K562 (cell line): ENCODE data around the gene CACTIN. TPM values are rescaled to one million over a fixed set of nuclear protein-coding genes. Genes with fewer than 3 reads are reported as not detected.

ENCODE experiments used
- ATAC-seq: fragments of 200-7000 bp; cut with Tn5 transposase; 3 replicates; pipeline ENCODE4 v1.9.1; 2020; ENCODE audit warnings: moderate library complexity
- BruUV-seq: library from RNA; stranded (reverse); fragments of 400-500 nt; replicated peaks from 2 replicates; lab custom pipeline; 2021; lab: Mats Ljungman, UMichigan
- CTCF ChIA-PET: fragments of 300-600 bp; formaldehyde crosslinking; extraction: SDS; loops from one replicate; lab custom pipeline; 2021; ENCODE audit warnings: low intra/inter-chr PET ratio; lab: Yijun Ruan, JAX
- POLR2A ChIA-PET: fragments of 300-600, 350-650 bp; sonication (Branson Sonifier 250); formaldehyde crosslinking; extraction: SDS; loops from one replicate; lab custom pipeline; 2021; ENCODE audit warnings: antibody characterized with exemption, inconsistent platforms; lab: Yijun Ruan, JAX
- DNase-seq, 4 experiments: peaks; one replicate each; pipeline versions ENCODE4 v3.0.0 to v3.0.0-alpha.2; 2011 to 2018; ENCODE audit warnings: low spot score in 3 of 4, mixed read lengths in 3 of 4; ENCODE audit errors: extremely low read depth in 1 of 4
- FAIRE-seq: peaks from 2 replicates; lab custom pipeline; 2011; peaks lifted over from hg19 to GRCh38; lab: Jason Lieb, UNC
- H2AFZ ChIP-seq: 2 replicates; pipeline ENCODE4 v1.6.0; 2011; ENCODE audit warnings: low read depth, low read length, control low read depth, inconsistent platforms
- H3K27ac ChIP-seq: fragments of 200-600 bp; 3 replicates; pipeline ENCODE4 v1.8.0; 2011; ENCODE audit warnings: low read depth, mild to moderate bottlenecking, control low read depth, inconsistent platforms, low read length, moderate library complexity, mixed read lengths; ENCODE audit errors: extremely low read depth
- H3K27me3 ChIP-seq, 2 experiments: fragments of 300-600 bp in 1 of 2; 2 replicates in 1 of 2; 3 replicates in 1 of 2; pipeline versions ENCODE4 v1.6.0 to v1.8.0; 2011; ENCODE audit warnings: inconsistent platforms in 2 of 2, low read length in 2 of 2, mild to moderate bottlenecking in 1 of 2, mixed read lengths in 1 of 2, moderate library complexity in 1 of 2; ENCODE audit not compliant: control insufficient read depth in 2 of 2, insufficient read depth in 2 of 2
- H3K36me3 ChIP-seq: fragments of 300-600 bp; 3 replicates; pipeline ENCODE4 v1.8.0; 2011; ENCODE audit warnings: mild to moderate bottlenecking, low read length, inconsistent platforms; ENCODE audit not compliant: control insufficient read depth, insufficient read depth
- H3K4me1 ChIP-seq, 2 experiments: fragments of 200-600 bp in 1 of 2; replicated peaks in 1 of 2; 2 replicates in 1 of 2; 3 replicates in 1 of 2; pipeline versions ENCODE4 v1.5.1 to v1.8.0; 2011; ENCODE audit warnings: inconsistent platforms in 2 of 2, low read length in 2 of 2, mild to moderate bottlenecking in 1 of 2, mixed read lengths in 1 of 2, moderate library complexity in 1 of 2; ENCODE audit not compliant: control insufficient read depth in 2 of 2, insufficient read depth in 2 of 2
- H3K4me2 ChIP-seq: 2 replicates; pipeline ENCODE4 v1.6.1; 2011; ENCODE audit warnings: low read length, control low read depth, inconsistent platforms, mixed read lengths; ENCODE audit not compliant: insufficient read depth
- H3K4me3 ChIP-seq: fragments of 200-600 bp; sonication (generic), shearing (Covaris generic); 2 replicates; pipeline ENCODE4 v1.5.1; 2016; ENCODE audit warnings: control low read depth, inconsistent platforms
- H3K79me2 ChIP-seq: fragments of 200-600 bp; 3 replicates; pipeline ENCODE4 v1.8.0; 2011; ENCODE audit warnings: low read length, inconsistent platforms; ENCODE audit not compliant: control insufficient read depth, insufficient read depth
- H3K9ac ChIP-seq, 2 experiments: 2 replicates each; pipeline versions ENCODE4 v1.6.0 to v1.6.1; 2011; ENCODE audit warnings: low read depth in 2 of 2, low read length in 2 of 2, control low read depth in 1 of 2, inconsistent platforms in 1 of 2, mild to moderate bottlenecking in 1 of 2, mixed read lengths in 1 of 2; ENCODE audit not compliant: insufficient read depth in 1 of 2
- H3K9me1 ChIP-seq: one replicate; pipeline ENCODE4 v1.6.0; 2011; ENCODE audit warnings: inconsistent platforms, mild to moderate bottlenecking, low read length, moderate library complexity; ENCODE audit not compliant: control insufficient read depth, insufficient read depth
- H3K9me3 ChIP-seq: replicated peaks from 2 replicates; pipeline ENCODE4 v1.5.1; 2011; ENCODE audit warnings: low read depth, low read length, inconsistent platforms; ENCODE audit not compliant: control insufficient read depth, insufficient read depth
- H4K20me1 ChIP-seq: replicated peaks from 2 replicates; pipeline ENCODE4 v1.6.1; 2011; ENCODE audit warnings: low read length, inconsistent platforms, mixed read lengths; ENCODE audit not compliant: control insufficient read depth, insufficient read depth
- CBFA2T3 ChIP-seq: fragments of 450-650 bp; IDR thresholded peaks from 2 replicates; pipeline ENCODE4 v1.6.1; 2017
- PTBP1 ChIP-seq: fragments of 200-400 bp; formaldehyde crosslinking; IDR thresholded peaks from 2 replicates; pipeline ENCODE4 v1.6.1; 2017; ENCODE audit warnings: low read depth, low read length
- PTRF ChIP-seq: fragments of 450-650 bp; IDR thresholded peaks from 2 replicates; pipeline ENCODE4 v1.6.1; 2016; ENCODE audit warnings: mild to moderate bottlenecking, missing genetic modification characterization, missing compliant biosample characterization
- RNF219 ChIP-seq: fragments of 250-450 bp; sonication (Bioruptor Pico); IDR thresholded peaks from 2 replicates; pipeline ENCODE4 v1.5.0; 2022; ENCODE audit warnings: mild to moderate bottlenecking
- TCF7L2 ChIP-seq: fragments of 150-350 bp; IDR thresholded peaks from 2 replicates; pipeline ENCODE4 v1.6.1; 2016; ENCODE audit warnings: low read depth, mild to moderate bottlenecking, low read length, moderate library complexity
- ZBTB11 ChIP-seq, 3 experiments: fragments of 200-800 bp in 1 of 3; fragments of 250-450 bp in 1 of 3; fragments of 450-650 bp in 1 of 3; sonication (Bioruptor Pico) in 1 of 3; sonication (Bioruptor generic) in 1 of 3; formaldehyde crosslinking in 1 of 3; IDR thresholded peaks; 2 replicates each; pipeline versions ENCODE4 v1.6.1 to v1.8.0; 2016 to 2022; ENCODE audit warnings: mild to moderate bottlenecking in 2 of 3, missing genetic modification characterization in 2 of 3, missing compliant biosample characterization in 1 of 3, moderate library complexity in 1 of 3
- ZBTB33 ChIP-seq: sonication (generic); formaldehyde crosslinking; IDR thresholded peaks from 2 replicates; pipeline ENCODE4 v1.8.1; 2023; ENCODE audit warnings: mild to moderate bottlenecking, missing genetic modification reagents
- ZBTB7A ChIP-seq: IDR thresholded peaks from 2 replicates; pipeline ENCODE4 v1.6.1; 2011; ENCODE audit warnings: low read depth, mild to moderate bottlenecking, low read length, moderate library complexity, borderline replicate concordance; ENCODE audit not compliant: control insufficient read depth
- ZNF639 ChIP-seq, 2 experiments: fragments of 200-800 bp in 1 of 2; sonication (Bioruptor generic) in 1 of 2; sonication (generic) in 1 of 2; formaldehyde crosslinking in 1 of 2; IDR thresholded peaks in 1 of 2; conservative IDR thresholded peaks in 1 of 2; 2 replicates each; pipeline versions ENCODE4 v1.5.0 to v1.6.1; 2016 to 2020; ENCODE audit warnings: missing compliant biosample characterization in 1 of 2, missing genetic modification characterization in 1 of 2, missing genetic modification reagents in 1 of 2
- ZZZ3 ChIP-seq: fragments of 450-650 bp; IDR thresholded peaks from 2 replicates; pipeline ENCODE4 v1.6.1; 2016; ENCODE audit warnings: antibody characterized with exemption, mild to moderate bottlenecking, moderate library complexity
- WGBS: fragments of 100-300 bp; shearing (Covaris generic); methylation state at CpG from one replicate; pipeline ENCODE4 v1.1.6; 2016; ENCODE audit warnings: low coverage, mixed read lengths; ENCODE audit not compliant: insufficient coverage; ENCODE audit errors: missing lambda C conversion rate; 5-methylcytosine and 5-hydroxymethylcytosine counted together
- in situ Hi-C: fragments of 300-500 bp; cut with MboI; formaldehyde crosslinking; loops from 4 replicates; pipeline ENCODE4 v1.15.0; 2018; ENCODE audit warnings: inconsistent platforms, mixed read lengths
- intact Hi-C: fragments of 100-400 bp; cut with micrococcal nuclease; formaldehyde crosslinking; loops from 2 replicates; pipeline ENCODE4 v1.14.2; 2022
- polyA plus RNA-seq, 8 experiments: library from polyadenylated mRNA; depleted of rRNA in 4 of 8; stranded (reverse) in 5 of 8; unstranded in 3 of 8; fragments of >200 nt; fragmentation: Nextera tagmentation in 2 of 8; fragmentation: Illumina TruSeq in 1 of 8; extraction: Ambion mirVana in 2 of 8; extraction: Trizol in 1 of 8; gene quantifications; 2 replicates each; pipeline versions ENCODE4 v1.2.1 to v1.2.3, GENCODE V29; 2011 to 2014; ENCODE audit warnings: inconsistent platforms in 1 of 8, missing spikeins in 1 of 8
- total RNA-seq, 7 experiments: library from RNA; depleted of rRNA in 6 of 7; stranded (reverse); fragments of >200 nt in 6 of 7; fragmentation: Illumina TruSeq in 2 of 7; extraction: Trizol in 2 of 7; gene quantifications; 2 replicates each; pipeline versions ENCODE4 v1.2.1 to v1.2.3, GENCODE V29; 2011 to 2021; ENCODE audit warnings: low replicate concordance in 1 of 7

CACTIN gene
- total and polyA plus RNA-seq, 9 of the 15 experiments (the other 6 are each of a cell fraction or from before 2014, with no cell fraction given) = 0.15 to 49.2 (median 15.0) TPM

GRCh38 chr19:3667037-3667638 lies 40.5 kb upstream of the CACTIN start:
- Histone ChIP-seq H3K9me3 (no peaks in the 10 kb centered on the region), H3K9me1 (no peaks in the 10 kb centered on the region), H3K4me1 (peaks cover 28 to 74% of the 10 kb centered on the region in 2 experiments), H3K4me2 (no peak overlapping the region), H3K36me3 (peaks cover 42% of the 10 kb centered on the region; the same call in 2 of the 3 replicates), H3K79me2 (peaks cover 37% of the 10 kb centered on the region), H3K27ac (no peak overlapping the region), H2AFZ (no peak overlapping the region), H3K27me3 (no peaks in the 10 kb centered on the region), H3K4me3 (no peak overlapping the region), H3K9ac (peak overlapping the region in 1 of 2 experiments; percentile 69; a peak in 2 of 4 replicates), H4K20me1 (peaks cover 11% of the 10 kb centered on the region; the same call in 1 of the 2 replicates)
- no peak for ATAC-seq
- CTCF ChIA-PET = interaction anchor here (0.6 kb wide), 1 partner anchor 33 kb away, joined by 4 read pairs; the partner anchor contains the start of gene PIP5K1C
- no peak for DNase-seq
- in situ Hi-C loops = no loop called here
- 92% methylated on average over 14 of the region's 18 CpGs for WGBS
- no TSS peak for BruUV-seq
- intact Hi-C loops = no loop called here
- FAIRE-seq = no peak
- POLR2A ChIA-PET = interaction anchor here (0.6 to 1.5 kb wide), 4 partner anchors 23 to 681 kb away, joined by 3 to 4 read pairs (median 3); no protein-coding TSS in a partner anchor
- TF ChIP-seq CBFA2T3 (no peak), ZZZ3 (no peak), RNF219 (CRISPR knock-in tag) (no peak), ZBTB7A (peak; percentile 55; the same call in 1 of the 2 replicates), ZBTB11 (CRISPR knock-in tag; IDR thresholded peaks at IDR 0.05) (no peak), ZNF639 (CRISPR knock-in tag; conservative IDR thresholded peaks at IDR 0.05 in 1 of 2, IDR thresholded peaks at IDR 0.05 in 1 of 2) (no peak), TCF7L2 (no peak), PTBP1 (0 out of 2 replicates have a peak, but pooled peaks have one; percentile 42), ZBTB33 (CRISPR knock-in tag) (peak; percentile 86), PTRF (tag) (no peak)
